Loucy (cell line): ENCODE data around the gene ATOH8.
A peak's percentile ranks its signal among the peaks of the same experiment; 100 is the strongest.

Experiments
- H2AFZ ChIP-seq: fragments of 200-600 bp; sonication (generic); 2 replicates; pipeline ENCODE4 v1.6.0; 2016; ENCODE audit warnings: antibody characterized with exemption, mild to moderate bottlenecking, low read length, moderate library complexity
- H3F3A ChIP-seq: fragments of 200-600 bp; 2 replicates; pipeline ENCODE4 v1.6.0; 2016; ENCODE audit warnings: antibody characterized with exemption, low read depth, mild to moderate bottlenecking
- H3K27me3 ChIP-seq: fragments of 200-600 bp; sonication (generic); 2 replicates; pipeline ENCODE4 v1.6.1; 2014; ENCODE audit warnings: low read length, mild to moderate bottlenecking; ENCODE audit not compliant: insufficient read depth, poor library complexity, severe bottlenecking
- H3K36me3 ChIP-seq: fragments of 200-600 bp; sonication (generic); 2 replicates; pipeline ENCODE4 v1.6.1; 2016; ENCODE audit warnings: low read length; ENCODE audit not compliant: insufficient read depth
- H3K4me1 ChIP-seq: fragments of 200-600 bp; sonication (generic); 2 replicates; pipeline ENCODE4 v1.5.1; 2014; ENCODE audit warnings: low read length, mild to moderate bottlenecking; ENCODE audit not compliant: insufficient read depth, poor library complexity, severe bottlenecking
- H3K4me2 ChIP-seq: fragments of 200-600 bp; sonication (generic); 2 replicates; pipeline ENCODE4 v1.6.0; 2014; ENCODE audit warnings: antibody characterized with exemption, low read length, low read depth, mild to moderate bottlenecking; ENCODE audit not compliant: poor library complexity, severe bottlenecking
- H3K4me3 ChIP-seq: fragments of 200-600 bp; sonication (generic); 2 replicates; pipeline ENCODE4 v1.5.1; 2014; ENCODE audit warnings: low read length, mild to moderate bottlenecking, mixed read lengths; ENCODE audit not compliant: poor library complexity, severe bottlenecking
- H3K79me2 ChIP-seq: fragments of 200-600 bp; sonication (generic); 2 replicates; pipeline ENCODE4 v1.6.1; 2014; ENCODE audit warnings: low read length; ENCODE audit not compliant: insufficient read depth
- H3K9ac ChIP-seq: fragments of 200-600 bp; sonication (generic); 2 replicates; pipeline ENCODE4 v1.6.0; 2014; ENCODE audit warnings: mild to moderate bottlenecking, low read depth, low read length, moderate library complexity; ENCODE audit not compliant: poor library complexity, severe bottlenecking
- H3K9me2 ChIP-seq: fragments of 200-600 bp; sonication (generic); replicated peaks from 2 replicates; pipeline ENCODE4 v1.6.1; 2016; ENCODE audit warnings: low read depth, low read length, mixed read lengths
- H3K9me3 ChIP-seq: fragments of 200-600 bp; sonication (generic); 2 replicates; pipeline ENCODE4 v1.6.1; 2014; ENCODE audit warnings: mild to moderate bottlenecking, antibody characterized with exemption, low read length, low read depth; ENCODE audit not compliant: insufficient read depth
- H4K20me1 ChIP-seq: fragments of 200-600 bp; sonication (generic); 2 replicates; pipeline ENCODE4 v1.6.0; 2014; ENCODE audit warnings: antibody characterized with exemption, low read length, mild to moderate bottlenecking; ENCODE audit not compliant: insufficient read depth, poor library complexity, severe bottlenecking
- CTCF ChIP-seq: fragments of 200-600 bp; sonication (generic); conservative IDR thresholded peaks from 2 replicates; pipeline ENCODE4 v1.5.1; 2014; ENCODE audit warnings: mild to moderate bottlenecking, antibody characterized with exemption, low read length
- EZH2phosphoT487 ChIP-seq: fragments of 200-600 bp; IDR thresholded peaks from 2 replicates; pipeline ENCODE4 v1.6.1; 2018; ENCODE audit warnings: antibody characterized with exemption, mild to moderate bottlenecking, moderate library complexity, borderline replicate concordance

ATOH8 gene

GRCh38 chr2:85785027-85785822, 31.4 kb downstream of the ATOH8 start:
- Histone ChIP-seq H3K4me1 (peaks cover 8% of the 10 kb centered on the region), H3K79me2 (no peaks in the 10 kb centered on the region), H4K20me1 (no peaks in the 10 kb centered on the region), H3K27me3 (no peaks in the 10 kb centered on the region), H3K9me3 (no peaks in the 10 kb centered on the region), H3K4me3 (no peak overlapping the region), H3K9ac (no peak overlapping the region), H3K36me3 (no peaks in the 10 kb centered on the region), H3F3A (no peaks in the 10 kb centered on the region), H3K9me2 (no peaks in the 10 kb centered on the region), H3K4me2 (peak overlapping the region; percentile 1), H2AFZ (no peak overlapping the region)
- TF ChIP-seq EZH2phosphoT487, result no peak
- no peak for TF ChIP-seq CTCF

- Histone ChIP-seq H4K20me1 (no peaks in the 10 kb centered on the region), H3K4me2 (peak overlapping the region; percentile 1), H3K4me3 (no peak overlapping the region), H3K27me3 (no peaks in the 10 kb centered on the region), H3K9ac (no peak overlapping the region), H3K9me3 (no peaks in the 10 kb centered on the region), H3K9me2 (no peaks in the 10 kb centered on the region), H3F3A (no peaks in the 10 kb centered on the region), H3K36me3 (no peaks in the 10 kb centered on the region), H2AFZ (no peak overlapping the region), H3K79me2 (no peaks in the 10 kb centered on the region), H3K4me1 (peaks cover 8% of the 10 kb centered on the region)
- TF ChIP-seq EZH2phosphoT487 (no peak), CTCF (no peak)
These were observed 32.1 kb downstream of the ATOH8 start for GRCh38 chr2:85785871-85786270.

GRCh38 chr2:85786444-85786843, 32.7 kb downstream of the ATOH8 start:
- Histone ChIP-seq H3F3A (no peaks in the 10 kb centered on the region), H3K4me1 (peaks cover 8% of the 10 kb centered on the region), H2AFZ (no peak overlapping the region), H3K4me2 (no peak overlapping the region), H3K27me3 (no peaks in the 10 kb centered on the region), H3K36me3 (no peaks in the 10 kb centered on the region), H3K4me3 (no peak overlapping the region), H3K79me2 (no peaks in the 10 kb centered on the region), H3K9ac (no peak overlapping the region), H4K20me1 (no peaks in the 10 kb centered on the region), H3K9me2 (no peaks in the 10 kb centered on the region), H3K9me3 (no peaks in the 10 kb centered on the region)
- no peak for TF ChIP-seq CTCF
- TF ChIP-seq EZH2phosphoT487, result no peak
